ENCODE results near the gene ZNF593OS. TPM values are rescaled to one million over a fixed set of nuclear protein-coding genes. Genes with fewer than 3 reads are reported as not detected.

Gene ZNF593OS
- total and polyA plus RNA-seq, 4 donors, result 0.10 to 0.32 TPM; not detected in 2

DNA sequence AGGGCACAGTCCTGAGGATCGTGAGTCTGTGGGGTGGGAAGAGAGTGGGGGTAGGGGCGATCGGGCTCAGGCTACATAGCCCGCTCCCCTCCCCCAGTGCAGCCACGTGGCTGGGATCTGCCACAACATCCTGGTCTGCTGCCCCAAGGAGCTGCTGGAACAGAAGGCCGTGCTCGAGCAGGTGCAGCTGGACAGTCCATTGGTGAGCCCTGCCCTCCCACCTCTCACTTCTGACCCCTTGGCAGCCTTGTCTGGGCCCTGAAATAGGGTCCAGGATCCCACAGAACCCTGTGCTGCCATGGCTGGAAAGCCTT lies 10.7 kb upstream of the ZNF593OS start:
- H3K9ac ChIP-seq (ENCODE audit: low read depth in 1 of 2, low read length in 2 of 2), result no peak overlapping the region
- no peaks in the 10 kb centered on the region for H3K27me3 ChIP-seq (ENCODE audit: control insufficient read depth in 4 of 4, insufficient read depth in 4 of 4, low read length in 3 of 4)
- H3K4me3 ChIP-seq (ENCODE audit: low read depth in 1 of 3, low read length in 3 of 3), result no peak overlapping the region
- no peak for DNase-seq (ENCODE audit: low spot score)
- H3K27ac ChIP-seq (ENCODE audit: low read depth in 1 of 2, low read length in 2 of 2), result no peak overlapping the region
- WGBS, result 91% methylated on average over 7 of the region's 7 CpGs
- H3K4me1 ChIP-seq (ENCODE audit: control insufficient read depth in 4 of 4, insufficient read depth in 4 of 4, low read length in 3 of 4), result no peaks in the 10 kb centered on the region
- TF ChIP-seq YY1 (IDR thresholded peaks at IDR 0.05), result no peak
- TF ChIP-seq FOXA2 (IDR thresholded peaks at IDR 0.05), result no peak
- TF ChIP-seq FOXA1 (IDR thresholded peaks at IDR 0.05), result no peak
- TF ChIP-seq RAD21 (IDR thresholded peaks at IDR 0.05), result no peak
- TF ChIP-seq EGR1 (IDR thresholded peaks at IDR 0.05; ENCODE audit: low read depth in 2 of 2), result no peak
- H3K9me3 ChIP-seq (ENCODE audit: control insufficient read depth in 4 of 4, low read length in 3 of 4), result no peaks in the 10 kb centered on the region
- H3K36me3 ChIP-seq (ENCODE audit: control insufficient read depth in 4 of 4, insufficient read depth in 3 of 4, low read depth in 1 of 4, low read length in 3 of 4), result no peaks in the 10 kb centered on the region

- DNase-seq (ENCODE audit: low spot score), result no peak
- no peaks in the 10 kb centered on the region for H3K9me3 ChIP-seq (ENCODE audit: control insufficient read depth in 4 of 4, low read length in 3 of 4)
- H3K27ac ChIP-seq (ENCODE audit: low read depth in 1 of 2, low read length in 2 of 2), result no peak overlapping the region
- no peak overlapping the region for H3K9ac ChIP-seq (ENCODE audit: low read depth in 1 of 2, low read length in 2 of 2)
- TF ChIP-seq SP1 (IDR thresholded peaks at IDR 0.05) (no peak), EGR1 (IDR thresholded peaks at IDR 0.05; ENCODE audit: low read depth in 2 of 2) (no peak), RXRA (IDR thresholded peaks at IDR 0.05) (no peak)
- no peak overlapping the region for H3K4me3 ChIP-seq (ENCODE audit: low read depth in 1 of 3, low read length in 3 of 3)
- H3K36me3 ChIP-seq (ENCODE audit: control insufficient read depth in 4 of 4, insufficient read depth in 3 of 4, low read depth in 1 of 4, low read length in 3 of 4), result no peaks in the 10 kb centered on the region
- H3K27me3 ChIP-seq (ENCODE audit: control insufficient read depth in 4 of 4, insufficient read depth in 4 of 4, low read length in 3 of 4), result no peaks in the 10 kb centered on the region
- WGBS, result 86% methylated on average over 9 of the region's 9 CpGs
- H3K4me1 ChIP-seq (ENCODE audit: control insufficient read depth in 4 of 4, insufficient read depth in 4 of 4, low read length in 3 of 4), result no peaks in the 10 kb centered on the region
These were observed 10.2 kb upstream of the ZNF593OS start for GRCh38 chr1:26181586-26182382.

DNA sequence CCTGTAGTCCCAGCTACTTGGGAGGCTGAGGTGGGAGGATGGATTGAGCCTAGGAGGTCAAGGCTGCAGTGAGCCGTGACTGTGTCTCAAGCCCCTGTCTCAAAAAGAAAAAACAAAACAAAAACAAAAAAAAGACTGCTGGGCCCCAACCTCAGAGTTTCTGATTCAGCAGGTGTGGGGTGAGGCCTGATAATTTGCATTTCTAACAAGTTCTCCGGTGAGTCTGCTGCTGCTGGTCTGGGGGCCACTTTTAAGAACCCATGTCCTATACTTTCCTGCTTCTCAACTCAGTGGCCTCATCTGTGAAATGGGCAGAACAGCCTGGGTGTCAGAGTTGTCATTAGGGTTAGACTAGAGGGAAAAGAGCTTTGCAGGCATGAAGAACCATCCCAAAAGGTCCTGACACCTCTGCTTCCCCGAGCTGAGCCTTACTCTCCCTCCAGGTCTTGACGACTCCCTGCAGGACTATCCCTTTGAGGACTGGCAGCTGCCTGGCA lies 8.4 kb upstream of the ZNF593OS start:
- H3K27ac ChIP-seq (ENCODE audit: low read depth in 1 of 2, low read length in 2 of 2), result no peak overlapping the region
- H3K27me3 ChIP-seq (ENCODE audit: control insufficient read depth in 4 of 4, insufficient read depth in 4 of 4, low read length in 3 of 4), result no peaks in the 10 kb centered on the region
- no peak overlapping the region for H3K9ac ChIP-seq (ENCODE audit: low read depth in 1 of 2, low read length in 2 of 2)
- no peak overlapping the region for H3K4me3 ChIP-seq (ENCODE audit: low read depth in 1 of 3, low read length in 3 of 3)
- no peak for TF ChIP-seq YY1 (IDR thresholded peaks at IDR 0.05)
- TF ChIP-seq RAD21 (IDR thresholded peaks at IDR 0.05), result no peak
- TF ChIP-seq RXRA (IDR thresholded peaks at IDR 0.05), result no peak
- TF ChIP-seq TAF1 (conservative IDR thresholded peaks at IDR 0.05), result no peak
- no peak for TF ChIP-seq HNF4G (IDR thresholded peaks at IDR 0.05)
- no peak for TF ChIP-seq HNF4A (conservative IDR thresholded peaks at IDR 0.05)
- TF ChIP-seq, protein P1, sequence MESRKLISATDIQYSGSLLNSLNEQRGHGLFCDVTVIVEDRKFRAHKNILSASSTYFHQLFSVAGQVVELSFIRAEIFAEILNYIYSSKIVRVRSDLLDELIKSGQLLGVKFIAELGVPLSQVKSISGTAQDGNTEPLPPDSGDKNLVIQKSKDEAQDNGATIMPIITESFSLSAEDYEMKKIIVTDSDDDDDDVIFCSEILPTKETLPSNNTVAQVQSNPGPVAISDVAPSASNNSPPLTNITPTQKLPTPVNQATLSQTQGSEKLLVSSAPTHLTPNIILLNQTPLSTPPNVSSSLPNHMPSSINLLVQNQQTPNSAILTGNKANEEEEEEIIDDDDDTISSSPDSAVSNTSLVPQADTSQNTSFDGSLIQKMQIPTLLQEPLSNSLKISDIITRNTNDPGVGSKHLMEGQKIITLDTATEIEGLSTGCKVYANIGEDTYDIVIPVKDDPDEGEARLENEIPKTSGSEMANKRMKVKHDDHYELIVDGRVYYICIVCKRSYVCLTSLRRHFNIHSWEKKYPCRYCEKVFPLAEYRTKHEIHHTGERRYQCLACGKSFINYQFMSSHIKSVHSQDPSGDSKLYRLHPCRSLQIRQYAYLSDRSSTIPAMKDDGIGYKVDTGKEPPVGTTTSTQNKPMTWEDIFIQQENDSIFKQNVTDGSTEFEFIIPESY (IDR thresholded peaks at IDR 0.05), result no peak
- TF ChIP-seq FOXA1 (IDR thresholded peaks at IDR 0.05), result no peak
- TF ChIP-seq GABPA (IDR thresholded peaks at IDR 0.05 in 1 of 2, conservative IDR thresholded peaks at IDR 0.05 in 1 of 2), result no peak
- TF ChIP-seq, protein P2, sequence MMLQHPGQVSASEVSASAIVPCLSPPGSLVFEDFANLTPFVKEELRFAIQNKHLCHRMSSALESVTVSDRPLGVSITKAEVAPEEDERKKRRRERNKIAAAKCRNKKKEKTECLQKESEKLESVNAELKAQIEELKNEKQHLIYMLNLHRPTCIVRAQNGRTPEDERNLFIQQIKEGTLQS (IDR thresholded peaks at IDR 0.05), result no peak
- no peak for TF ChIP-seq NR2F2 (IDR thresholded peaks at IDR 0.05)
- no peak for TF ChIP-seq MAX (IDR thresholded peaks at IDR 0.05)
- no peak for TF ChIP-seq REST (IDR thresholded peaks at IDR 0.05)
- no peak for TF ChIP-seq SP1 (IDR thresholded peaks at IDR 0.05)
- H3K4me1 ChIP-seq (ENCODE audit: control insufficient read depth in 4 of 4, insufficient read depth in 4 of 4, low read length in 3 of 4), result no peaks in the 10 kb centered on the region
- H3K36me3 ChIP-seq (ENCODE audit: control insufficient read depth in 4 of 4, insufficient read depth in 3 of 4, low read depth in 1 of 4, low read length in 3 of 4), result no peaks in the 10 kb centered on the region
- H3K9me3 ChIP-seq (ENCODE audit: control insufficient read depth in 4 of 4, low read length in 3 of 4), result no peaks in the 10 kb centered on the region
- 91% methylated on average over 4 of the region's 4 CpGs for WGBS
- no peak for DNase-seq (ENCODE audit: low spot score)

Measured in liver (tissue), 9 donors.